Psoas muscle (tissue), 8 donors: ENCODE results near the gene GDF7. TPM values are rescaled to one million over a fixed set of nuclear protein-coding genes. Genes with fewer than 3 reads are reported as not detected.

Experiments used
- ATAC-seq, 4 donors: fragments of 200-7000 bp; cut with Tn5 transposase; one replicate each; pipeline ENCODE4 v1.9.1; 2020; ENCODE audit warnings: moderate library complexity in 3 of 4, mild to moderate bottlenecking in 2 of 4
- DNase-seq, 2 donors: peaks; one replicate each; pipeline ENCODE4 v3.0.0-alpha.2; 2020
- H3K27ac ChIP-seq: fragments of 200-600 bp; one replicate; pipeline ENCODE4 v1.8.0; 2022
- H3K27me3 ChIP-seq, 3 donors: fragments of 200-600 bp in 1 of 3; one replicate each; pipeline versions ENCODE4 v1.6.1 to v1.8.0; 2013 to 2022; ENCODE audit warnings: low read length in 2 of 3, mild to moderate bottlenecking in 2 of 3, moderate library complexity in 1 of 3; ENCODE audit not compliant: insufficient read depth in 3 of 3
- H3K36me3 ChIP-seq, 2 donors: fragments of 200-600 bp in 1 of 2; one replicate each; pipeline versions ENCODE4 v1.6.1 to v1.8.0; 2013 to 2022; ENCODE audit warnings: low read depth in 1 of 2, mild to moderate bottlenecking in 1 of 2, moderate library complexity in 1 of 2; ENCODE audit not compliant: insufficient read depth in 1 of 2
- H3K4me1 ChIP-seq: fragments of 200-600 bp; one replicate; pipeline ENCODE4 v1.8.0; 2022
- H3K4me3 ChIP-seq: fragments of 200-600 bp; one replicate; pipeline ENCODE4 v1.8.0; 2022; ENCODE audit warnings: mild to moderate bottlenecking
- H3K9me3 ChIP-seq: fragments of 200-600 bp; one replicate; pipeline ENCODE4 v1.8.0; 2022
- CTCF ChIP-seq: fragments of 200-600 bp; IDR thresholded peaks from one replicate; pipeline ENCODE4 v1.8.0; 2022; ENCODE audit warnings: antibody characterized with exemption
- WGBS, 3 donors: extraction: QIAGEN DNeasy Blood & Tissue Kit; methylation state at CpG; one replicate each; pipeline versions ENCODE4 v1.1.6 to v1.1.7; 2013; 5-methylcytosine and 5-hydroxymethylcytosine counted together
- intact Hi-C, 2 donors: fragments of 100-400 bp; cut with DNase I; formaldehyde crosslinking; loops; one replicate each; pipeline versions ENCODE4 v1.11.0 to v1.14.2; 2022
- polyA plus RNA-seq, 3 donors: library from polyadenylated mRNA; stranded (reverse); fragments of 200-250 nt; gene quantifications; one replicate each; pipeline ENCODE4 v1.2.3, GENCODE V29; 2013
- total RNA-seq, 4 donors: library from RNA; stranded (reverse); fragmentation: NEBNext Ultra II Directional in 2 of 4; extraction: Animal tissue kit (Norgen Biotek cat#: 25700) in 2 of 4; gene quantifications; one replicate each; pipeline versions ENCODE4 v1.2.1 to v1.2.4, GENCODE V29; 2021 to 2023
- donor health status: healthy with polysubstance abuse.
- donor health status: DM: no; HTN: no; CAD: no; lungs with moderate emphysema.
- donor health status: Bipolar disorder and iron deficiency.
- donor health status: healthy.
- donor health status: DM: yes; HTN: yes; CAD: no.
- donor health status: DM: no; HTN: no; CAD: no.
- donor health status: DM: no; HTN: no; CAD: no.
- donor health status: DM: yes; HTN: yes; CAD: no.

Gene GDF7
- total and polyA plus RNA-seq, 7 donors = 0.03 to 0.94 (median 0.04) TPM

GRCh38 chr2:20663196-20664070, 3.5 kb upstream of the GDF7 start:
- no peak overlapping the region for H3K4me3 ChIP-seq
- no peak for TF ChIP-seq CTCF
- H3K9me3 ChIP-seq = no peaks in the 10 kb centered on the region
- no peak overlapping the region for H3K27ac ChIP-seq
- DNase-seq = no peak
- intact Hi-C loops = loop anchor here in 1 of 2 donors (2.0 to 10.0 kb wide), 3 partner anchors 299 to 454 kb away; partner anchors contain the start of gene APOB
- peaks cover 0 to 67% (median 31%) of the 10 kb centered on the region in 3 donors for H3K27me3 ChIP-seq
- peaks cover 4% of the 10 kb centered on the region for H3K4me1 ChIP-seq
- ATAC-seq = no peak
- H3K36me3 ChIP-seq = no peaks in the 10 kb centered on the region
- WGBS, 3 donors = 33 to 50% (median 48%) methylated on average over 7 of the region's 7 CpGs

GRCh38 chr2:20664071-20664390, 2.9 kb upstream of the GDF7 start:
- Histone ChIP-seq H3K36me3 (no peaks in the 10 kb centered on the region), H3K9me3 (no peaks in the 10 kb centered on the region), H3K27me3 (peaks cover 3 to 73% (median 35%) of the 10 kb centered on the region in 3 donors), H3K4me3 (no peak overlapping the region), H3K27ac (no peak overlapping the region), H3K4me1 (peaks cover 4% of the 10 kb centered on the region)
- no peak for TF ChIP-seq CTCF
- intact Hi-C loops = loop anchor here in 1 of 2 donors (5.0 to 10.0 kb wide), 2 partner anchors 381 to 453 kb away; partner anchors contain the start of gene APOB
- no peak for ATAC-seq
- DNase-seq = no peak
- WGBS, 3 donors = 54 to 75% (median 54%) methylated on average over 2 of the region's 2 CpGs

- DNase-seq = no peak
- no peak for TF ChIP-seq CTCF
- H3K36me3 ChIP-seq = no peaks in the 10 kb centered on the region
- H3K9me3 ChIP-seq = no peaks in the 10 kb centered on the region
- peaks cover 3 to 77% (median 35%) of the 10 kb centered on the region in 3 donors for H3K27me3 ChIP-seq
- peaks cover 4% of the 10 kb centered on the region for H3K4me1 ChIP-seq
- no peak overlapping the region for H3K4me3 ChIP-seq
- H3K27ac ChIP-seq = no peak overlapping the region
- intact Hi-C loops = loop anchor here in 1 of 2 donors (5.0 to 10.0 kb wide), 2 partner anchors 380 to 453 kb away; partner anchors contain the start of gene APOB
- ATAC-seq = no peak
- WGBS, 3 donors = 23 to 30% (median 27%) methylated on average over 17 of the region's 17 CpGs
Measured at GRCh38 chr2:20664431-20665242, 2.3 kb upstream of the GDF7 start.

GRCh38 chr2:20665243-20666004, 1.5 kb upstream of the GDF7 start:
- WGBS, 3 donors = 3 to 5% (median 4%) methylated on average over 48 to 49 of the region's 49 CpGs
- DNase-seq = no peak
- peak overlapping the region; percentile 59 for H3K4me3 ChIP-seq
- peaks cover 4% of the 10 kb centered on the region for H3K4me1 ChIP-seq
- no peaks in the 10 kb centered on the region for H3K36me3 ChIP-seq
- no peaks in the 10 kb centered on the region for H3K9me3 ChIP-seq
- peak in 1 of 4 donors; percentile 11 for ATAC-seq
- peaks cover 3 to 85% (median 40%) of the 10 kb centered on the region in 3 donors for H3K27me3 ChIP-seq
- H3K27ac ChIP-seq = no peak overlapping the region
- no peak for TF ChIP-seq CTCF
- intact Hi-C loops = loop anchor here in 1 of 2 donors (10.0 kb wide), 1 partner anchor 379 kb away; the partner anchor contains the start of gene APOB
